ENCODE measurements around the gene IMPA2. TPM values are rescaled to one million over a fixed set of nuclear protein-coding genes. Genes with fewer than 3 reads are reported as not detected.

IMPA2 gene
- total and polyA plus RNA-seq, 2 donors (not counting 1 experiment from before 2014, with no cell fraction given) = 3.8 to 23.0 TPM

DNA sequence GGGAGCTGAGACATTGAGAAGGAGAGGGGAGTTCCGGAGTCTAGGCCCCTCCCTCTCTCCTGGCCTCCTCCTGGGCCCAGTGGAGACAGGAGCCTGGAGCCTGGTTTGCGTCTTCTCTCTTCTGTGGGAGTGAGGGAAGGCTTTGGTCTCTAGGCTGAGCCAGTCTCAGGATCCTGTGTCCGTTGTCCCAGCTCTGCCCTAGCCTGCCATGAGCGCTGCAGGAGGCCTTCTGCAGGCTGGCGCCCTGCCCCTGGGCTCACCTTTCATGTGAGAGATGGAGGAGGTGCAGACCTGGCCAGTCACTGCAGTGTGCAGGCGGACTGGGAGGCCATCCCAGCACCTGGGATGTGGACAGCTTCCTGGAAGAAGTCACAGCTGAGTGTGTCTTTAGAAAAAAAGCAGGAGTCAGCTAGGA is 8.7 kb downstream of the IMPA2 start:
- H3K36me3 ChIP-seq (ENCODE audit: control insufficient read depth, insufficient read depth, low read length) = no peaks in the 10 kb centered on the region
- H3K4me2 ChIP-seq (ENCODE audit: extremely low read depth, insufficient read depth, low read length) = no peak overlapping the region
- H2AFZ ChIP-seq (ENCODE audit: low read length) = no peak overlapping the region
- H3K4me3 ChIP-seq (replicated peaks in 1 of 4; ENCODE audit: control extremely low read depth in 1 of 4, insufficient read depth in 1 of 4, low read depth in 3 of 4, low read length in 4 of 4) = no peak overlapping the region
- TF ChIP-seq CTCF (conservative IDR thresholded peaks at IDR 0.05 in 1 of 2, IDR thresholded peaks at IDR 0.05 in 1 of 2; ENCODE audit: low read depth in 1 of 2, low read length in 2 of 2) = no peak
- TF ChIP-seq EZH2 (IDR thresholded peaks at IDR 0.05; ENCODE audit: low read length, missing control alignments) = no peak
- no peak for DNase-seq (ENCODE audit: low read depth in 2 of 2)
- peaks cover 4% of the 10 kb centered on the region for H3K4me1 ChIP-seq (ENCODE audit: control insufficient read depth, extremely low read depth, insufficient read depth, low read length)
- H3K9me3 ChIP-seq (ENCODE audit: control insufficient read depth, insufficient read depth, low read depth, low read length) = no peaks in the 10 kb centered on the region
- H3K27ac ChIP-seq (ENCODE audit: insufficient read depth, low read length) = no peak overlapping the region
- H4K20me1 ChIP-seq (ENCODE audit: control insufficient read depth, extremely low read depth, insufficient read depth, low read length) = no peaks in the 10 kb centered on the region
- no peak overlapping the region for H3K9ac ChIP-seq (ENCODE audit: insufficient read depth, low read length)
- H3K79me2 ChIP-seq (ENCODE audit: control insufficient read depth, insufficient read depth, low read length) = no peaks in the 10 kb centered on the region
- H3K27me3 ChIP-seq (ENCODE audit: control insufficient read depth, insufficient read depth, low read length) = no peaks in the 10 kb centered on the region

DNA sequence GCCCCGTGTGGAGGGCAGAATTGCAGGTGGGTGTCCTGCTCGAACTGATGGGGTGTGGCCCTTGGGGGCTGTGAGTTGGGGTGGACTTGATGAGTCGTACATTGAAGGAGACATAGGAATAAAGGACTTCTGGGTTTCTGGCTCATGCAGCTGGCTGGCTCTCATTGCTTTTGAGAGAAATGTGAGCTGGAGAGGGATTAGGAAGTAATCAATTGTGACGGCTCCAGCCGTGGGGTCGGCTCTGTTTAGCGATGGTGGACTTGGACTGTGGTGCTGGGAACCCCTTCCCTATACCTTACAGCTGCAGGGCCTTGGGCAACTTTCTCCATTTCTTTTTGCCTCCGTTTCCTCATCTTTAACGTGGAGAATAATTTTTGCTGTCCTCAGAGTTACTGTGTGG is 9.2 kb downstream of the IMPA2 start:
- no peaks in the 10 kb centered on the region for H3K9me3 ChIP-seq (ENCODE audit: control insufficient read depth, insufficient read depth, low read depth, low read length)
- no peaks in the 10 kb centered on the region for H3K79me2 ChIP-seq (ENCODE audit: control insufficient read depth, insufficient read depth, low read length)
- no peak overlapping the region for H2AFZ ChIP-seq (ENCODE audit: low read length)
- TF ChIP-seq EZH2 (IDR thresholded peaks at IDR 0.05; ENCODE audit: low read length, missing control alignments) (no peak), CTCF (conservative IDR thresholded peaks at IDR 0.05 in 1 of 2, IDR thresholded peaks at IDR 0.05 in 1 of 2; ENCODE audit: low read depth in 1 of 2, low read length in 2 of 2) (no peak)
- H3K36me3 ChIP-seq (ENCODE audit: control insufficient read depth, insufficient read depth, low read length) = no peaks in the 10 kb centered on the region
- no peaks in the 10 kb centered on the region for H4K20me1 ChIP-seq (ENCODE audit: control insufficient read depth, extremely low read depth, insufficient read depth, low read length)
- H3K9ac ChIP-seq (ENCODE audit: insufficient read depth, low read length) = no peak overlapping the region
- no peak overlapping the region for H3K27ac ChIP-seq (ENCODE audit: insufficient read depth, low read length)
- no peak overlapping the region for H3K4me3 ChIP-seq (replicated peaks in 1 of 4; ENCODE audit: control extremely low read depth in 1 of 4, insufficient read depth in 1 of 4, low read depth in 3 of 4, low read length in 4 of 4)
- DNase-seq (ENCODE audit: low read depth in 2 of 2) = no peak
- H3K27me3 ChIP-seq (ENCODE audit: control insufficient read depth, insufficient read depth, low read length) = no peaks in the 10 kb centered on the region
- H3K4me2 ChIP-seq (ENCODE audit: extremely low read depth, insufficient read depth, low read length) = no peak overlapping the region
- peaks cover 4% of the 10 kb centered on the region for H3K4me1 ChIP-seq (ENCODE audit: control insufficient read depth, extremely low read depth, insufficient read depth, low read length)

GRCh38 chr18:11991021-11991795 is 9.9 kb downstream of the IMPA2 start:
- Histone ChIP-seq H3K27ac (ENCODE audit: insufficient read depth, low read length) (no peak overlapping the region), H2AFZ (ENCODE audit: low read length) (no peak overlapping the region), H3K9ac (ENCODE audit: insufficient read depth, low read length) (no peak overlapping the region), H4K20me1 (ENCODE audit: control insufficient read depth, extremely low read depth, insufficient read depth, low read length) (no peaks in the 10 kb centered on the region), H3K4me1 (ENCODE audit: control insufficient read depth, extremely low read depth, insufficient read depth, low read length) (peaks cover 4% of the 10 kb centered on the region), H3K4me2 (ENCODE audit: extremely low read depth, insufficient read depth, low read length) (no peak overlapping the region), H3K36me3 (ENCODE audit: control insufficient read depth, insufficient read depth, low read length) (no peaks in the 10 kb centered on the region), H3K9me3 (ENCODE audit: control insufficient read depth, insufficient read depth, low read depth, low read length) (no peaks in the 10 kb centered on the region), H3K4me3 (replicated peaks in 1 of 4; ENCODE audit: control extremely low read depth in 1 of 4, insufficient read depth in 1 of 4, low read depth in 3 of 4, low read length in 4 of 4) (no peak overlapping the region), H3K27me3 (ENCODE audit: control insufficient read depth, insufficient read depth, low read length) (no peaks in the 10 kb centered on the region), H3K79me2 (ENCODE audit: control insufficient read depth, insufficient read depth, low read length) (no peaks in the 10 kb centered on the region)
- no peak for DNase-seq (ENCODE audit: low read depth in 2 of 2)
- TF ChIP-seq EZH2 (IDR thresholded peaks at IDR 0.05; ENCODE audit: low read length, missing control alignments) (no peak), CTCF (conservative IDR thresholded peaks at IDR 0.05 in 1 of 2, IDR thresholded peaks at IDR 0.05 in 1 of 2; ENCODE audit: low read depth in 1 of 2, low read length in 2 of 2) (no peak)

All from fibroblast of lung (primary cell).